H1 (cell line): ENCODE measurements around the gene SLC3A2. TPM values are rescaled to one million over a fixed set of nuclear protein-coding genes. Genes with fewer than 3 reads are reported as not detected.

Source experiments
- BRCA1 ChIP-seq: IDR thresholded peaks from 2 replicates; pipeline ENCODE4 v1.6.1; 2012; ENCODE audit warnings: low read depth, low read length, improper control_type of control experiment
- CHD1 ChIP-seq: IDR thresholded peaks from 2 replicates; pipeline ENCODE4 v1.6.1; 2012; ENCODE audit warnings: low read depth, low read length, improper control_type of control experiment
- EZH2 ChIP-seq: fragments of 200-600 bp; sonication (generic); IDR thresholded peaks from 2 replicates; pipeline ENCODE4 v1.7.1; 2012; ENCODE audit warnings: low read depth, mild to moderate bottlenecking, moderate library complexity, low read length, inconsistent platforms; ENCODE audit not compliant: severe bottlenecking
- GABPA ChIP-seq: IDR thresholded peaks from 2 replicates; pipeline ENCODE4 v1.6.1; 2011; ENCODE audit warnings: mild to moderate bottlenecking, low read length, moderate library complexity, borderline replicate concordance; ENCODE audit not compliant: insufficient read depth
- KDM5A ChIP-seq: fragments of 200-600 bp; IDR thresholded peaks from 2 replicates; pipeline ENCODE4 v1.7.1; 2012; ENCODE audit warnings: mild to moderate bottlenecking, low read length, inconsistent platforms, mixed read lengths
- MAFK ChIP-seq: IDR thresholded peaks from 2 replicates; pipeline ENCODE4 v1.6.1; 2012; ENCODE audit warnings: low read depth, mild to moderate bottlenecking, improper control_type of control experiment, low read length
- NRF1 ChIP-seq: IDR thresholded peaks from 2 replicates; pipeline ENCODE4 v1.6.1; 2011; ENCODE audit warnings: mild to moderate bottlenecking, low read depth, low read length, improper control_type of control experiment
- POU5F1 ChIP-seq: IDR thresholded peaks from 2 replicates; pipeline ENCODE4 v1.6.1; 2011; ENCODE audit warnings: low read depth, mild to moderate bottlenecking, low read length, moderate library complexity
- RNF2 ChIP-seq: fragments of 200-900, 300-1000 bp; sonication (generic); IDR thresholded peaks from 2 replicates; pipeline ENCODE4 v1.7.1; 2016; ENCODE audit warnings: borderline replicate concordance, low read depth, mild to moderate bottlenecking, antibody characterized with exemption, low read length; ENCODE audit not compliant: poor library complexity, severe bottlenecking; ENCODE audit errors: missing control alignments
- ZNF274 ChIP-seq: IDR thresholded peaks from 2 replicates; pipeline ENCODE4 v1.7.0; 2012; ENCODE audit warnings: low read length, borderline replicate concordance; ENCODE audit errors: extremely low read depth
- polyA plus RNA-seq, 7 experiments: library from polyadenylated mRNA; depleted of rRNA in 3 of 7; stranded (reverse) in 5 of 7; unstranded in 2 of 7; fragments of >200 nt in 5 of 7; fragments of 200-250 nt in 2 of 7; gene quantifications; 1 replicate in 5 of 7; 2 replicates in 1 of 7; 4 replicates in 1 of 7; pipeline versions ENCODE4 v1.2.1 to v1.2.3, GENCODE V29; 2011 to 2013; ENCODE audit warnings: missing spikeins in 2 of 7, mixed read lengths in 2 of 7
- total RNA-seq: library from RNA; stranded (reverse); fragmentation: NEBNext Ultra II Directional; extraction: Animal tissue kit (Norgen Biotek cat#: 25700); gene quantifications from 2 replicates; pipeline ENCODE4 v1.2.1, GENCODE V29; 2021
- TF ChIP-seq, protein P1 (sequence below): fragments of 300-600 bp; sonication (generic); IDR thresholded peaks from 2 replicates; pipeline ENCODE4 v1.7.1; 2012; ENCODE audit warnings: low read length, moderate library complexity, mild to moderate bottlenecking, inconsistent platforms; ENCODE audit not compliant: insufficient replicate concordance

SLC3A2 gene
- total and polyA plus RNA-seq, 2 of the 8 experiments (the other 6 are each of a cell fraction or from before 2014, with no cell fraction given): 410 to 435 TPM

- TF ChIP-seq RNF2 (no peak), BRCA1 (no peak), MAFK (no peak), ZNF274 (no peak), NRF1 (no peak), CHD1 (no peak), GABPA (no peak), EZH2 (no peak), KDM5A (no peak), POU5F1 (no peak)
- TF ChIP-seq, protein P1, sequence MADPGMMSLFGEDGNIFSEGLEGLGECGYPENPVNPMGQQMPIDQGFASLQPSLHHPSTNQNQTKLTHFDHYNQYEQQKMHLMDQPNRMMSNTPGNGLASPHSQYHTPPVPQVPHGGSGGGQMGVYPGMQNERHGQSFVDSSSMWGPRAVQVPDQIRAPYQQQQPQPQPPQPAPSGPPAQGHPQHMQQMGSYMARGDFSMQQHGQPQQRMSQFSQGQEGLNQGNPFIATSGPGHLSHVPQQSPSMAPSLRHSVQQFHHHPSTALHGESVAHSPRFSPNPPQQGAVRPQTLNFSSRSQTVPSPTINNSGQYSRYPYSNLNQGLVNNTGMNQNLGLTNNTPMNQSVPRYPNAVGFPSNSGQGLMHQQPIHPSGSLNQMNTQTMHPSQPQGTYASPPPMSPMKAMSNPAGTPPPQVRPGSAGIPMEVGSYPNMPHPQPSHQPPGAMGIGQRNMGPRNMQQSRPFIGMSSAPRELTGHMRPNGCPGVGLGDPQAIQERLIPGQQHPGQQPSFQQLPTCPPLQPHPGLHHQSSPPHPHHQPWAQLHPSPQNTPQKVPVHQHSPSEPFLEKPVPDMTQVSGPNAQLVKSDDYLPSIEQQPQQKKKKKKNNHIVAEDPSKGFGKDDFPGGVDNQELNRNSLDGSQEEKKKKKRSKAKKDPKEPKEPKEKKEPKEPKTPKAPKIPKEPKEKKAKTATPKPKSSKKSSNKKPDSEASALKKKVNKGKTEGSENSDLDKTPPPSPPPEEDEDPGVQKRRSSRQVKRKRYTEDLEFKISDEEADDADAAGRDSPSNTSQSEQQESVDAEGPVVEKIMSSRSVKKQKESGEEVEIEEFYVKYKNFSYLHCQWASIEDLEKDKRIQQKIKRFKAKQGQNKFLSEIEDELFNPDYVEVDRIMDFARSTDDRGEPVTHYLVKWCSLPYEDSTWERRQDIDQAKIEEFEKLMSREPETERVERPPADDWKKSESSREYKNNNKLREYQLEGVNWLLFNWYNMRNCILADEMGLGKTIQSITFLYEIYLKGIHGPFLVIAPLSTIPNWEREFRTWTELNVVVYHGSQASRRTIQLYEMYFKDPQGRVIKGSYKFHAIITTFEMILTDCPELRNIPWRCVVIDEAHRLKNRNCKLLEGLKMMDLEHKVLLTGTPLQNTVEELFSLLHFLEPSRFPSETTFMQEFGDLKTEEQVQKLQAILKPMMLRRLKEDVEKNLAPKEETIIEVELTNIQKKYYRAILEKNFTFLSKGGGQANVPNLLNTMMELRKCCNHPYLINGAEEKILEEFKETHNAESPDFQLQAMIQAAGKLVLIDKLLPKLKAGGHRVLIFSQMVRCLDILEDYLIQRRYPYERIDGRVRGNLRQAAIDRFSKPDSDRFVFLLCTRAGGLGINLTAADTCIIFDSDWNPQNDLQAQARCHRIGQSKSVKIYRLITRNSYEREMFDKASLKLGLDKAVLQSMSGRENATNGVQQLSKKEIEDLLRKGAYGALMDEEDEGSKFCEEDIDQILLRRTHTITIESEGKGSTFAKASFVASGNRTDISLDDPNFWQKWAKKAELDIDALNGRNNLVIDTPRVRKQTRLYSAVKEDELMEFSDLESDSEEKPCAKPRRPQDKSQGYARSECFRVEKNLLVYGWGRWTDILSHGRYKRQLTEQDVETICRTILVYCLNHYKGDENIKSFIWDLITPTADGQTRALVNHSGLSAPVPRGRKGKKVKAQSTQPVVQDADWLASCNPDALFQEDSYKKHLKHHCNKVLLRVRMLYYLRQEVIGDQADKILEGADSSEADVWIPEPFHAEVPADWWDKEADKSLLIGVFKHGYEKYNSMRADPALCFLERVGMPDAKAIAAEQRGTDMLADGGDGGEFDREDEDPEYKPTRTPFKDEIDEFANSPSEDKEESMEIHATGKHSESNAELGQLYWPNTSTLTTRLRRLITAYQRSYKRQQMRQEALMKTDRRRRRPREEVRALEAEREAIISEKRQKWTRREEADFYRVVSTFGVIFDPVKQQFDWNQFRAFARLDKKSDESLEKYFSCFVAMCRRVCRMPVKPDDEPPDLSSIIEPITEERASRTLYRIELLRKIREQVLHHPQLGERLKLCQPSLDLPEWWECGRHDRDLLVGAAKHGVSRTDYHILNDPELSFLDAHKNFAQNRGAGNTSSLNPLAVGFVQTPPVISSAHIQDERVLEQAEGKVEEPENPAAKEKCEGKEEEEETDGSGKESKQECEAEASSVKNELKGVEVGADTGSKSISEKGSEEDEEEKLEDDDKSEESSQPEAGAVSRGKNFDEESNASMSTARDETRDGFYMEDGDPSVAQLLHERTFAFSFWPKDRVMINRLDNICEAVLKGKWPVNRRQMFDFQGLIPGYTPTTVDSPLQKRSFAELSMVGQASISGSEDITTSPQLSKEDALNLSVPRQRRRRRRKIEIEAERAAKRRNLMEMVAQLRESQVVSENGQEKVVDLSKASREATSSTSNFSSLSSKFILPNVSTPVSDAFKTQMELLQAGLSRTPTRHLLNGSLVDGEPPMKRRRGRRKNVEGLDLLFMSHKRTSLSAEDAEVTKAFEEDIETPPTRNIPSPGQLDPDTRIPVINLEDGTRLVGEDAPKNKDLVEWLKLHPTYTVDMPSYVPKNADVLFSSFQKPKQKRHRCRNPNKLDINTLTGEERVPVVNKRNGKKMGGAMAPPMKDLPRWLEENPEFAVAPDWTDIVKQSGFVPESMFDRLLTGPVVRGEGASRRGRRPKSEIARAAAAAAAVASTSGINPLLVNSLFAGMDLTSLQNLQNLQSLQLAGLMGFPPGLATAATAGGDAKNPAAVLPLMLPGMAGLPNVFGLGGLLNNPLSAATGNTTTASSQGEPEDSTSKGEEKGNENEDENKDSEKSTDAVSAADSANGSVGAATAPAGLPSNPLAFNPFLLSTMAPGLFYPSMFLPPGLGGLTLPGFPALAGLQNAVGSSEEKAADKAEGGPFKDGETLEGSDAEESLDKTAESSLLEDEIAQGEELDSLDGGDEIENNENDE: no peak
These were observed 44.6 kb downstream of the SLC3A2 start (continued) for GRCh38 chr11:62925308-62925707.
